ENCODE measurements around the gene TMEM132D. TPM values are rescaled to one million over a fixed set of nuclear protein-coding genes. Genes with fewer than 3 reads are reported as not detected.

The TMEM132D gene
- total RNA-seq, 2 donors from 2014 or later, result 4.4 to 14.2 TPM

- Histone ChIP-seq H3K9ac (ENCODE audit: extremely low read depth, low read length, poor library complexity, severe bottlenecking) (no peak overlapping the region), H3K4me1 (ENCODE audit: control insufficient read depth, insufficient read depth, low read length) (no peaks in the 10 kb centered on the region), H3K27ac (ENCODE audit: low read depth, low read length) (no peak overlapping the region), H3K27me3 (ENCODE audit: control insufficient read depth, insufficient read depth, low read length, poor library complexity, severe bottlenecking) (no peaks in the 10 kb centered on the region), H3K9me3 (ENCODE audit: control insufficient read depth, low read length) (no peaks in the 10 kb centered on the region), H3K4me3 (ENCODE audit: low read length) (no peak overlapping the region), H3K36me3 (ENCODE audit: control insufficient read depth, insufficient read depth, low read length) (no peaks in the 10 kb centered on the region)
- Mint-ChIP-seq H3K36me3 (ENCODE audit: low read depth) (no peaks in the 10 kb centered on the region), H3K4me3 (no peak overlapping the region), H3K27me3 (ENCODE audit: insufficient read depth) (no peaks in the 10 kb centered on the region), H3K9me3 (no peaks in the 10 kb centered on the region), H3K4me1 (peaks cover 3% of the 10 kb centered on the region), H3K27ac (no peak overlapping the region)
- WGBS, 2 experiments (ENCODE audit: insufficient coverage in 1 of 2, insufficient read length in 1 of 2), result 96 to 100% methylated on average over 2 to 4 of the region's 4 CpGs
- no peak for DNase-seq
- TF ChIP-seq, protein P1, sequence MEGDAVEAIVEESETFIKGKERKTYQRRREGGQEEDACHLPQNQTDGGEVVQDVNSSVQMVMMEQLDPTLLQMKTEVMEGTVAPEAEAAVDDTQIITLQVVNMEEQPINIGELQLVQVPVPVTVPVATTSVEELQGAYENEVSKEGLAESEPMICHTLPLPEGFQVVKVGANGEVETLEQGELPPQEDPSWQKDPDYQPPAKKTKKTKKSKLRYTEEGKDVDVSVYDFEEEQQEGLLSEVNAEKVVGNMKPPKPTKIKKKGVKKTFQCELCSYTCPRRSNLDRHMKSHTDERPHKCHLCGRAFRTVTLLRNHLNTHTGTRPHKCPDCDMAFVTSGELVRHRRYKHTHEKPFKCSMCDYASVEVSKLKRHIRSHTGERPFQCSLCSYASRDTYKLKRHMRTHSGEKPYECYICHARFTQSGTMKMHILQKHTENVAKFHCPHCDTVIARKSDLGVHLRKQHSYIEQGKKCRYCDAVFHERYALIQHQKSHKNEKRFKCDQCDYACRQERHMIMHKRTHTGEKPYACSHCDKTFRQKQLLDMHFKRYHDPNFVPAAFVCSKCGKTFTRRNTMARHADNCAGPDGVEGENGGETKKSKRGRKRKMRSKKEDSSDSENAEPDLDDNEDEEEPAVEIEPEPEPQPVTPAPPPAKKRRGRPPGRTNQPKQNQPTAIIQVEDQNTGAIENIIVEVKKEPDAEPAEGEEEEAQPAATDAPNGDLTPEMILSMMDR (conservative IDR thresholded peaks at IDR 0.05), result no peak
These were observed 575.6 kb downstream of the TMEM132D start for GRCh38 chr12:129328235-129328634.

DNA sequence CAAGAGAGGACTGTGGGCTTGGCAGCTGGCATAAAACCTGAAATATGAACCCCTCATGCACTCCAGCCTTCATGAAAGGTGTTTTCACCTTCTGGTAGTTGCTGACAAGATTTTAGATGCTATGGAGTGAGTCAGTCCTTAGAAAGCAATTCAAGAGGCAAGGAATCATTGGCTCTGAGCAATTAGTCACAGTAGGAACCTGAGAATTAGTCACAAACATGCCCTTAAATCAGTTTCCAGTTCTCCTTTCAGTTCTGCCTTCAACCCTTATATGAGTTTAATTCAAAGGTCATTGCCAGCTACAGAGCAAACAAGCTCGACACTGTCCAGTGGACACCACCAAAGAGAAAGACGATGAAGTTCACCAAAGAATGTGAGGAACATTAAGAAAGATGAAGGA is 578.3 kb downstream of the TMEM132D start:
- no peak for DNase-seq
- Histone ChIP-seq H3K27me3 (ENCODE audit: control insufficient read depth, insufficient read depth, low read length, poor library complexity, severe bottlenecking) (no peaks in the 10 kb centered on the region), H3K4me1 (ENCODE audit: control insufficient read depth, insufficient read depth, low read length) (no peaks in the 10 kb centered on the region), H3K4me3 (ENCODE audit: low read length) (no peak overlapping the region), H3K27ac (ENCODE audit: low read depth, low read length) (no peak overlapping the region), H3K36me3 (ENCODE audit: control insufficient read depth, insufficient read depth, low read length) (no peaks in the 10 kb centered on the region), H3K9me3 (ENCODE audit: control insufficient read depth, low read length) (no peaks in the 10 kb centered on the region), H3K9ac (ENCODE audit: extremely low read depth, low read length, poor library complexity, severe bottlenecking) (no peak overlapping the region)
- Mint-ChIP-seq H3K27ac (no peak overlapping the region), H3K27me3 (ENCODE audit: insufficient read depth) (no peaks in the 10 kb centered on the region), H3K36me3 (ENCODE audit: low read depth) (no peaks in the 10 kb centered on the region), H3K4me1 (peaks cover 3% of the 10 kb centered on the region), H3K9me3 (no peaks in the 10 kb centered on the region), H3K4me3 (no peak overlapping the region)
- TF ChIP-seq, protein P1 (conservative IDR thresholded peaks at IDR 0.05), result no peak
- 85 to 94% methylated on average over 2 of the region's 2 CpGs for WGBS, 2 experiments (ENCODE audit: insufficient coverage in 1 of 2, insufficient read length in 1 of 2)

GRCh38 chr12:129312048-129312447 is 591.8 kb downstream of the TMEM132D start:
- Mint-ChIP-seq H3K4me3 (no peak overlapping the region), H3K9me3 (peaks cover 5% of the 10 kb centered on the region), H3K36me3 (ENCODE audit: low read depth) (no peaks in the 10 kb centered on the region), H3K27ac (no peak overlapping the region), H3K4me1 (no peaks in the 10 kb centered on the region), H3K27me3 (ENCODE audit: insufficient read depth) (peaks cover 2% of the 10 kb centered on the region)
- no peaks in the 10 kb centered on the region for H3K4me1 ChIP-seq (ENCODE audit: control insufficient read depth, insufficient read depth, low read length)
- no peak overlapping the region for H3K27ac ChIP-seq (ENCODE audit: low read depth, low read length)
- H3K27me3 ChIP-seq (ENCODE audit: control insufficient read depth, insufficient read depth, low read length, poor library complexity, severe bottlenecking), result no peaks in the 10 kb centered on the region
- no peak overlapping the region for H3K9ac ChIP-seq (ENCODE audit: extremely low read depth, low read length, poor library complexity, severe bottlenecking)
- 66 to 74% methylated on average over 4 of the region's 4 CpGs for WGBS, 2 experiments (ENCODE audit: insufficient coverage in 1 of 2, insufficient read length in 1 of 2)
- TF ChIP-seq, protein P1 (conservative IDR thresholded peaks at IDR 0.05), result no peak
- no peak overlapping the region for H3K4me3 ChIP-seq (ENCODE audit: low read length)
- H3K36me3 ChIP-seq (ENCODE audit: control insufficient read depth, insufficient read depth, low read length), result no peaks in the 10 kb centered on the region
- H3K9me3 ChIP-seq (ENCODE audit: control insufficient read depth, low read length), result no peaks in the 10 kb centered on the region
- no peak for DNase-seq
